ENCODE measurements around the gene IKBKE.

GRCh38 chr1:206538901-206539640 is 68.8 kb downstream of the IKBKE start:
- no peak for TF ChIP-seq CTCF (IDR thresholded peaks at IDR 0.05; ENCODE audit: poor library complexity, severe bottlenecking)
- no peak for TF ChIP-seq EZH2 (IDR thresholded peaks at IDR 0.05; ENCODE audit: borderline replicate concordance, insufficient read depth, low read length, poor library complexity, severe bottlenecking)
- TF ChIP-seq POLR2AphosphoS5 (IDR thresholded peaks at IDR 0.05), result no peak
- TF ChIP-seq EP300 (conservative IDR thresholded peaks at IDR 0.05; ENCODE audit: poor library complexity, severe bottlenecking), result no peak
- TF ChIP-seq REST (IDR thresholded peaks at IDR 0.05; ENCODE audit: borderline replicate concordance), result no peak
- TF ChIP-seq SMC3 (conservative IDR thresholded peaks at IDR 0.05; ENCODE audit: poor library complexity), result no peak
